SK-N-SH treated with all-trans-retinoic acid at 6 μM for 48 hours (cell line): Measurements from ENCODE around the gene NRIP1.

Experiments used
- ATAC-seq: fragments of 200-7000 bp; cut with Tn5 transposase; 3 replicates; pipeline ENCODE4 v1.9.1; 2020; ENCODE audit warnings: mild to moderate bottlenecking, moderate library complexity
- ARNTL ChIP-seq: fragments of 450-650 bp; formaldehyde crosslinking; IDR thresholded peaks from 2 replicates; pipeline ENCODE4 v1.5.0; 2020; ENCODE audit warnings: low read depth, mild to moderate bottlenecking, moderate library complexity, borderline replicate concordance
- BACH2 ChIP-seq: fragments of 250-450 bp; sonication (Bioruptor Pico); IDR thresholded peaks from 2 replicates; pipeline ENCODE4 v1.9.0; 2021; ENCODE audit warnings: mild to moderate bottlenecking, borderline replicate concordance
- CSDC2 ChIP-seq: fragments of 250-450 bp; sonication (Bioruptor Pico); IDR thresholded peaks from 2 replicates; pipeline ENCODE4 v1.5.0; 2020; ENCODE audit warnings: mild to moderate bottlenecking, moderate library complexity
- CSRNP3 ChIP-seq: fragments of 250-450 bp; sonication (Bioruptor Pico); IDR thresholded peaks from 2 replicates; pipeline ENCODE4 v1.5.1; 2021; ENCODE audit warnings: mild to moderate bottlenecking, moderate library complexity
- GLIS3 ChIP-seq: fragments of 250-450 bp; sonication (Bioruptor Pico); IDR thresholded peaks from 2 replicates; pipeline ENCODE4 v1.5.0; 2020; ENCODE audit warnings: mild to moderate bottlenecking, moderate library complexity
- ISL1 ChIP-seq: fragments of 250-450 bp; sonication (Bioruptor Pico); IDR thresholded peaks from 2 replicates; pipeline ENCODE4 v2.1.2; 2022; ENCODE audit warnings: mild to moderate bottlenecking, moderate library complexity
- PATZ1 ChIP-seq: fragments of 250-450 bp; sonication (Bioruptor Pico); IDR thresholded peaks from 2 replicates; pipeline ENCODE4 v1.8.0; 2020; ENCODE audit warnings: mild to moderate bottlenecking, moderate library complexity, borderline replicate concordance
- PPARA ChIP-seq: fragments of 250-450 bp; sonication (Bioruptor Pico); IDR thresholded peaks from 2 replicates; pipeline ENCODE4 v1.5.0; 2020; ENCODE audit warnings: mild to moderate bottlenecking, borderline replicate concordance
- SNAI2 ChIP-seq: fragments of 250-450 bp; sonication (Bioruptor Pico); IDR thresholded peaks from 2 replicates; pipeline ENCODE4 v1.5.0; 2020; ENCODE audit warnings: mild to moderate bottlenecking, moderate library complexity
- TCF4 ChIP-seq: fragments of 250-450 bp; sonication (Bioruptor Pico); IDR thresholded peaks from 2 replicates; pipeline ENCODE4 v1.8.0; 2021; ENCODE audit warnings: mild to moderate bottlenecking, moderate library complexity, borderline replicate concordance
- ZC3H10 ChIP-seq: fragments of 250-450 bp; sonication (Bioruptor Pico); IDR thresholded peaks from 2 replicates; pipeline ENCODE4 v1.5.1; 2021; ENCODE audit warnings: mild to moderate bottlenecking, moderate library complexity
- ZFP3 ChIP-seq: fragments of 250-450 bp; sonication (Bioruptor Pico); IDR thresholded peaks from 2 replicates; pipeline ENCODE4 v1.5.0; 2020; ENCODE audit warnings: mild to moderate bottlenecking, moderate library complexity
- ZNF565 ChIP-seq: fragments of 450-650 bp; formaldehyde crosslinking; conservative IDR thresholded peaks from 2 replicates; pipeline ENCODE4 v1.5.0; 2020; ENCODE audit warnings: low read depth, mild to moderate bottlenecking, moderate library complexity
- ZNF70 ChIP-seq: fragments of 450-650 bp; formaldehyde crosslinking; IDR thresholded peaks from 2 replicates; pipeline ENCODE4 v1.5.0; 2020; ENCODE audit warnings: mild to moderate bottlenecking, moderate library complexity
- ZNF8 ChIP-seq: fragments of 450-650 bp; formaldehyde crosslinking; IDR thresholded peaks from 2 replicates; pipeline ENCODE4 v1.5.0; 2020; ENCODE audit warnings: mild to moderate bottlenecking, moderate library complexity
- TF ChIP-seq, protein P1 (sequence below): fragments of 250-450 bp; sonication (Bioruptor Pico); IDR thresholded peaks from 2 replicates; pipeline ENCODE4 v1.8.0; 2021; ENCODE audit warnings: low read depth, mild to moderate bottlenecking, moderate library complexity, borderline replicate concordance
- TF ChIP-seq, protein P2 (sequence below): fragments of 250-450 bp; sonication (Bioruptor Pico); IDR thresholded peaks from 2 replicates; pipeline ENCODE4 v1.5.0; 2020; ENCODE audit warnings: mild to moderate bottlenecking, moderate library complexity

The NRIP1 gene

DNA sequence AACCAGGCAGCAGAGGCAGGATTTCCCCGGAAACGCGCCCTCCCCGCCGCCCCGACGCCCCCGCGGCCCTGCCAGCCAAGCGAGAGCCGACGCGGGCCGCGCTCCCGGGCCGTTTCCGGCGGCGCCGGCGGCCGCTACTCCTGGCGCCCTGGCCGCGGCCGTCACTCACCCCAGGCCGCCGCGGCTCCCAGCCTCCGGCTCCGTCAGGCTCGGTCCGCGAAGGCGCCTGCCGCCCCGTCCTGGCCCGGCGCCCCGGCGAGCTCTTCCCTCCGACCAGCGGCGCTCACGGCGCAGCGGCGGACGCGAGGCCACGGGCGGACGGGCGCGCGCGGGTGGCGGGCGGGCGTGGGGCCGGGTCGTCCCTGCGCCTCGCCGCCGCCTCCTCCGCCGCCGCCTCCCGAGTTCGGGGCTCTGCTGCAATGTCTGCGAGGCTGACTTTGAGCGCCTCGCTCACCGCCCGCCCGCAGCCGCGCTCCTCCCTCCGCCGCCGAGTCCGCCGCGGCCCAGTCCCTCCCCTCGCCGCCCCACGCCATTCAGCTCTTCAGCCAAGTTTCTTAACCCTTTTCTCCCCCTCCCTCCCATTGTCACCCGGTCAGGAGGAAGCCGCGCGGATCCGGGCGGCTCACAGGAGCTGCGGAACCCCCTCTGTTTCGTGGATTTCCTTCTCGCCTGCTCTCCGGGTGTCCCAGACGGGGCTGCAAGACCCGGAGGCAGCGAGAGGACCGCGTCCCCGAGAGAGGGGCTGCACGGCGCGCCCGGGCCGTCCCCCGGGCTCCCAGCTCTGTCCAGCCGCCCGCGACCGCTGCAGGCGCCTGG lies at the start of gene NRIP1:
Gene NRIP1, minus strand, starts transcription at position 425 of the 816 bp plus-strand sequence. CDS start 96,808 bp downstream, outside the sequence.
- peak; percentile 86 for ATAC-seq
- TF ChIP-seq, protein P1, sequence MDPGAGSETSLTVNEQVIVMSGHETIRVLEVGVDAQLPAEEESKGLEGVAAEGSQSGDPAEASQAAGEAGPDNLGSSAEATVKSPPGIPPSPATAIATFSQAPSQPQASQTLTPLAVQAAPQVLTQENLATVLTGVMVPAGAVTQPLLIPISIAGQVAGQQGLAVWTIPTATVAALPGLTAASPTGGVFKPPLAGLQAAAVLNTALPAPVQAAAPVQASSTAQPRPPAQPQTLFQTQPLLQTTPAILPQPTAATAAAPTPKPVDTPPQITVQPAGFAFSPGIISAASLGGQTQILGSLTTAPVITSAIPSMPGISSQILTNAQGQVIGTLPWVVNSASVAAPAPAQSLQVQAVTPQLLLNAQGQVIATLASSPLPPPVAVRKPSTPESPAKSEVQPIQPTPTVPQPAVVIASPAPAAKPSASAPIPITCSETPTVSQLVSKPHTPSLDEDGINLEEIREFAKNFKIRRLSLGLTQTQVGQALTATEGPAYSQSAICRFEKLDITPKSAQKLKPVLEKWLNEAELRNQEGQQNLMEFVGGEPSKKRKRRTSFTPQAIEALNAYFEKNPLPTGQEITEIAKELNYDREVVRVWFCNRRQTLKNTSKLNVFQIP (CRISPR knock-in tag): no peak

DNA sequence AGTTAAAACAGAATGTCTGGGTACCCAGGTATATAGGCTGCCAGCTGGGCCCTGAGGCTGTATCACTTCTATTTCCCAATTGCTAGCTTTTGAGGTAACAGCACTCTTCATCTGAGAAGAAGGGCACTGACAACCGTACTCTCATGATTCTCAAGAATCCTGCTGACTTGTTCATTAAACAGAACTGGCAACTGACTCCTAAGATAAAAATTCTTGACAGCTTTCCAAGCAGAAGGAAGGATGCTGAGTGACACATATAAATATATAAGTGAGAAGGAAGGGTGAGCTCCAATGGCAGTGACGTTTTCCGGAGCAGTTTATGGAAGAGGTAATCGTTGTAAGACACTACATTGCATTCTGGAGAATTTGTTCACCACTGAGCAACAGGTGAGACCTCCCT lies 48.1 kb upstream of the NRIP1 start:
- no peak for ATAC-seq
- TF ChIP-seq ISL1 (CRISPR knock-in tag): no peak
- no peak for TF ChIP-seq SNAI2

GRCh38 chr21:15108801-15109200 lies 44.0 kb upstream of the NRIP1 start:
- no peak for TF ChIP-seq GLIS3 (CRISPR knock-in tag)
- no peak for TF ChIP-seq PATZ1 (CRISPR knock-in tag)
- no peak for TF ChIP-seq CSRNP3
- TF ChIP-seq, protein P1 (CRISPR knock-in tag): no peak
- no peak for TF ChIP-seq ISL1 (CRISPR knock-in tag)
- TF ChIP-seq ZNF8 (CRISPR knock-in tag): no peak
- TF ChIP-seq CSDC2 (CRISPR knock-in tag): no peak
- ATAC-seq: no peak

DNA sequence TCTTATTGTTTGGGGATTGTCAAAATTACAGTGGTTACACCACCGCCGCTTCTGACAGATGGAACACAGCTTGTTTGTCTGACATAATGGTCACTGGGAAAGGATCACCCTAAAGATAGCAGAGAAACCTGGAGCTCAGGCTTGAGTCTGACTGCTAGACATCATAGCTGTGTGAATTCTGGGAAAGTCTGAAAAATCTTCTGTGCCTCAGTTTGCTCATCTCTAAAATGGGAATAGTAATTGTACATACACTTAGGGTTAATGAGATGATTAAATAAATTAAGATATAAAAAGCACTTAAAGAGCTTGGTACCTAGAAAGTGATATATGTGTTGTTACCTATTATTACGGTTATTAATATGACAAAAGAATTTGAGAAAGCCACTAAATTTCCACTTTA lies 39.7 kb upstream of the NRIP1 start:
- no peak for ATAC-seq
- TF ChIP-seq, protein P2, sequence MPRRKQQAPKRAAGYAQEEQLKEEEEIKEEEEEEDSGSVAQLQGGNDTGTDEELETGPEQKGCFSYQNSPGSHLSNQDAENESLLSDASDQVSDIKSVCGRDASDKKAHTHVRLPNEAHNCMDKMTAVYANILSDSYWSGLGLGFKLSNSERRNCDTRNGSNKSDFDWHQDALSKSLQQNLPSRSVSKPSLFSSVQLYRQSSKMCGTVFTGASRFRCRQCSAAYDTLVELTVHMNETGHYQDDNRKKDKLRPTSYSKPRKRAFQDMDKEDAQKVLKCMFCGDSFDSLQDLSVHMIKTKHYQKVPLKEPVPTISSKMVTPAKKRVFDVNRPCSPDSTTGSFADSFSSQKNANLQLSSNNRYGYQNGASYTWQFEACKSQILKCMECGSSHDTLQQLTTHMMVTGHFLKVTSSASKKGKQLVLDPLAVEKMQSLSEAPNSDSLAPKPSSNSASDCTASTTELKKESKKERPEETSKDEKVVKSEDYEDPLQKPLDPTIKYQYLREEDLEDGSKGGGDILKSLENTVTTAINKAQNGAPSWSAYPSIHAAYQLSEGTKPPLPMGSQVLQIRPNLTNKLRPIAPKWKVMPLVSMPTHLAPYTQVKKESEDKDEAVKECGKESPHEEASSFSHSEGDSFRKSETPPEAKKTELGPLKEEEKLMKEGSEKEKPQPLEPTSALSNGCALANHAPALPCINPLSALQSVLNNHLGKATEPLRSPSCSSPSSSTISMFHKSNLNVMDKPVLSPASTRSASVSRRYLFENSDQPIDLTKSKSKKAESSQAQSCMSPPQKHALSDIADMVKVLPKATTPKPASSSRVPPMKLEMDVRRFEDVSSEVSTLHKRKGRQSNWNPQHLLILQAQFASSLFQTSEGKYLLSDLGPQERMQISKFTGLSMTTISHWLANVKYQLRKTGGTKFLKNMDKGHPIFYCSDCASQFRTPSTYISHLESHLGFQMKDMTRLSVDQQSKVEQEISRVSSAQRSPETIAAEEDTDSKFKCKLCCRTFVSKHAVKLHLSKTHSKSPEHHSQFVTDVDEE (CRISPR knock-in tag): no peak
- TF ChIP-seq, protein P1 (CRISPR knock-in tag): no peak
- TF ChIP-seq BACH2 (CRISPR knock-in tag) (no peak), ISL1 (CRISPR knock-in tag) (no peak), ARNTL (CRISPR knock-in tag) (no peak), ZNF70 (no peak), CSDC2 (CRISPR knock-in tag) (no peak)

DNA sequence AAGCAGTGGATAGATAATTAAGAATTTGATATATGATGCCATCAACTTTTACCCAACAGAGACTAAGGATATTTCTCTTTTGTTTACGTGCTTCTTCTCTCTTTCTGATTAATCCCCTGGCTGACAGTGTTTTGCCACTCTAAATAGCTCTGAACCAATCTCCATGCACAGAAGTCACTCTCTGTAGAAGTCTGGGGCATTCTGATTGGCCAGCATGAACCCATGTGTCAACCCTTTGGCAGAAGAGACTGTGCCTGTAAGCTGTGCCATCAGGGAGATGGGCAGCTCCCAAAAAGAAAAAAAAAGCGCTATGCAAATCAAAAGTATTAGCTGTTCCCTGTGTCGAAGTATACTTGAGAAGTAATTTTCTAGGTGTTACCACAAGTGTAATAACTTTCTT lies 34.1 kb upstream of the NRIP1 start:
- no peak for ATAC-seq
- no peak for TF ChIP-seq ZFP3 (CRISPR knock-in tag)
- no peak for TF ChIP-seq ZNF70
- TF ChIP-seq CSRNP3: no peak
- no peak for TF ChIP-seq TCF4 (CRISPR knock-in tag)
- TF ChIP-seq, protein P1 (CRISPR knock-in tag): no peak
- TF ChIP-seq ZC3H10 (CRISPR knock-in tag): no peak
- TF ChIP-seq ZNF565: no peak
- TF ChIP-seq ISL1 (CRISPR knock-in tag): no peak
- TF ChIP-seq ZNF8 (CRISPR knock-in tag): no peak
- no peak for TF ChIP-seq PPARA (CRISPR knock-in tag)
